H1 (cell line): ENCODE measurements around the gene GRID1. TPM values are rescaled to one million over a fixed set of nuclear protein-coding genes. Genes with fewer than 3 reads are reported as not detected.

Experiments used
- CTCF ChIA-PET: fragments of 300-600 bp; sonication (Branson Sonifier 250); formaldehyde crosslinking; loops from one replicate; lab custom pipeline; 2021; ENCODE audit not compliant: partially characterized antibody; lab: Charles Lee
- POLR2A ChIA-PET: fragments of 300-600 bp; sonication (Branson Sonifier 250); formaldehyde crosslinking; loops from one replicate; lab custom pipeline; 2021; ENCODE audit warnings: inconsistent platforms; ENCODE audit not compliant: partially characterized antibody; lab: Charles Lee
- DNase-seq, 2 experiments: peaks; one replicate each; pipeline versions ENCODE4 v3.0.0 to v3.0.0-alpha.2; 2010 to 2022; ENCODE audit warnings: low spot score in 2 of 2, low read depth in 1 of 2, mixed read lengths in 1 of 2
- FAIRE-seq: peaks from 2 replicates; lab custom pipeline; 2011; peaks lifted over from hg19 to GRCh38; lab: Jason Lieb, UNC
- H2AFZ ChIP-seq: 2 replicates; pipeline ENCODE4 v1.8.1; 2012; ENCODE audit warnings: low read length, inconsistent platforms
- H2AK5ac ChIP-seq: 2 replicates; pipeline ENCODE4 v1.6.1; 2013; ENCODE audit warnings: low read depth, low read length
- H2BK120ac ChIP-seq: replicated peaks from 2 replicates; pipeline ENCODE3; 2013; ENCODE audit warnings: low read depth, low read length, inconsistent platforms
- H2BK12ac ChIP-seq: 2 replicates; pipeline ENCODE4 v1.6.1; 2013; ENCODE audit warnings: low read depth, low read length
- H2BK15ac ChIP-seq: 2 replicates; pipeline ENCODE4 v1.6.1; 2013; ENCODE audit warnings: low read length
- H2BK20ac ChIP-seq: 2 replicates; pipeline ENCODE4 v1.6.1; 2013; ENCODE audit warnings: low read length
- H2BK5ac ChIP-seq: 2 replicates; pipeline ENCODE4 v1.6.1; 2013; ENCODE audit warnings: low read depth, low read length
- H3K14ac ChIP-seq: 2 replicates; pipeline ENCODE4 v1.6.1; 2013; ENCODE audit warnings: inconsistent platforms; ENCODE audit not compliant: insufficient read length
- H3K18ac ChIP-seq: 2 replicates; pipeline ENCODE4 v1.6.1; 2013; ENCODE audit warnings: low read length; ENCODE audit errors: extremely low read depth
- H3K23ac ChIP-seq: 2 replicates; pipeline ENCODE4 v1.6.1; 2013; ENCODE audit warnings: inconsistent platforms; ENCODE audit not compliant: insufficient read length
- H3K23me2 ChIP-seq: 2 replicates; pipeline ENCODE4 v1.6.1; 2013; ENCODE audit warnings: low read depth, low read length
- H3K27ac ChIP-seq: 2 replicates; pipeline ENCODE4 v1.6.1; 2011; ENCODE audit warnings: low read depth, low read length, inconsistent platforms
- H3K27me3 ChIP-seq, 4 experiments: replicated peaks in 1 of 4; 1 replicate in 1 of 4; 2 replicates in 3 of 4; pipeline versions ENCODE4 v1.6.1 to v1.8.1; 2011 to 2013; ENCODE audit warnings: low read length in 3 of 4, mild to moderate bottlenecking in 3 of 4, inconsistent platforms in 2 of 4, mixed read lengths in 2 of 4, moderate library complexity in 1 of 4; ENCODE audit not compliant: control insufficient read depth in 3 of 4, insufficient read depth in 3 of 4; ENCODE audit errors: extremely low read depth in 1 of 4
- H3K36me3 ChIP-seq, 4 experiments: 2 replicates each; pipeline versions ENCODE4 v1.6.1 to v1.8.1; 2011 to 2013; ENCODE audit warnings: mild to moderate bottlenecking in 4 of 4, low read length in 3 of 4, moderate library complexity in 2 of 4, control low read depth in 1 of 4, inconsistent platforms in 1 of 4; ENCODE audit not compliant: insufficient read depth in 4 of 4, control insufficient read depth in 2 of 4
- H3K4ac ChIP-seq: replicated peaks from 2 replicates; pipeline ENCODE3; 2013; ENCODE audit warnings: low read length, low read depth, mixed read lengths, inconsistent platforms; ENCODE audit not compliant: insufficient read length
- H3K4me1 ChIP-seq, 4 experiments: replicated peaks in 1 of 4; 1 replicate in 1 of 4; 2 replicates in 3 of 4; pipeline versions ENCODE4 v1.6.1 to v1.8.1; 2011 to 2013; ENCODE audit warnings: low read length in 3 of 4, inconsistent platforms in 2 of 4, mixed read lengths in 1 of 4; ENCODE audit not compliant: insufficient read depth in 4 of 4, control insufficient read depth in 3 of 4
- H3K4me2 ChIP-seq, 2 experiments: 2 replicates each; pipeline versions ENCODE4 v1.6.1 to v1.8.1; 2011 to 2013; ENCODE audit warnings: low read depth in 2 of 2, low read length in 2 of 2, control low read depth in 1 of 2, inconsistent platforms in 1 of 2, mild to moderate bottlenecking in 1 of 2; ENCODE audit not compliant: insufficient read depth in 1 of 2
- H3K4me3 ChIP-seq, 4 experiments: fragments of 200-600, 300-600 bp in 1 of 4; sonication (generic), shearing (Covaris generic), sonication (Bioruptor Twin) in 1 of 4; 2 replicates each; pipeline versions ENCODE4 v1.5.1 to v1.8.1; 2011 to 2016; ENCODE audit warnings: low read length in 4 of 4, low read depth in 3 of 4, control low read depth in 2 of 4, inconsistent platforms in 2 of 4, mild to moderate bottlenecking in 2 of 4, mixed read lengths in 1 of 4, moderate library complexity in 1 of 4; ENCODE audit not compliant: insufficient read depth in 2 of 4; ENCODE audit errors: extremely low read depth in 1 of 4
- H3K56ac ChIP-seq: replicated peaks from 2 replicates; pipeline ENCODE3; 2013; ENCODE audit warnings: low read depth, mild to moderate bottlenecking, mixed read lengths, low read length, inconsistent platforms; ENCODE audit not compliant: insufficient read length
- H3K79me1 ChIP-seq: 2 replicates; pipeline ENCODE4 v1.6.1; 2013; ENCODE audit warnings: low read depth, low read length, control low read depth
- H3K79me2 ChIP-seq, 2 experiments: 2 replicates each; pipeline versions ENCODE4 v1.6.1 to v1.8.1; 2012 to 2013; ENCODE audit warnings: low read length in 2 of 2, mild to moderate bottlenecking in 2 of 2, inconsistent platforms in 1 of 2; ENCODE audit not compliant: insufficient read depth in 2 of 2, control insufficient read depth in 1 of 2
- H3K9ac ChIP-seq, 4 experiments: replicated peaks in 1 of 4; 1 replicate in 1 of 4; 2 replicates in 3 of 4; pipeline versions ENCODE4 v1.6.1 to v1.8.1; 2011 to 2013; ENCODE audit warnings: low read depth in 3 of 4, low read length in 3 of 4, control low read depth in 2 of 4, mild to moderate bottlenecking in 2 of 4, moderate library complexity in 2 of 4, inconsistent platforms in 1 of 4; ENCODE audit errors: extremely low read depth in 1 of 4
- H3K9me3 ChIP-seq, 2 experiments: 2 replicates each; pipeline versions ENCODE4 v1.6.1 to v1.8.1; 2012 to 2013; ENCODE audit warnings: mild to moderate bottlenecking in 2 of 2, moderate library complexity in 2 of 2, control low read depth in 1 of 2, inconsistent platforms in 1 of 2, low read depth in 1 of 2, low read length in 1 of 2, mixed read lengths in 1 of 2; ENCODE audit not compliant: insufficient read depth in 2 of 2
- H4K20me1 ChIP-seq, 2 experiments: replicated peaks in 1 of 2; 2 replicates each; pipeline versions ENCODE3 to v1.8.1; 2011 to 2013; ENCODE audit warnings: inconsistent platforms in 2 of 2, low read length in 2 of 2, mild to moderate bottlenecking in 1 of 2; ENCODE audit not compliant: insufficient read depth in 2 of 2, control insufficient read depth in 1 of 2
- H4K5ac ChIP-seq: 2 replicates; pipeline ENCODE4 v1.6.1; 2013; ENCODE audit warnings: low read length, low read depth, mixed read lengths, inconsistent platforms; ENCODE audit not compliant: insufficient read length
- H4K8ac ChIP-seq: 2 replicates; pipeline ENCODE4 v1.8.0; 2013; ENCODE audit warnings: mild to moderate bottlenecking, moderate library complexity, low read length, inconsistent platforms; ENCODE audit not compliant: insufficient read depth; ENCODE audit errors: extremely low read depth
- H4K91ac ChIP-seq: replicated peaks from 2 replicates; pipeline ENCODE3; 2013; ENCODE audit warnings: low read length, mixed read lengths, inconsistent platforms; ENCODE audit not compliant: insufficient read length
- CBX8 ChIP-seq: fragments of 300-800, 300-1000 bp; sonication (generic); IDR thresholded peaks from 2 replicates; pipeline ENCODE4 v1.7.1; 2016; ENCODE audit warnings: low read depth, low read length, borderline replicate concordance
- CTCF ChIP-seq, 3 experiments: IDR thresholded peaks; 1 replicate in 2 of 3; 2 replicates in 1 of 3; pipeline versions ENCODE4 v1.5.1 to v1.6.1; 2011; ENCODE audit warnings: low read length in 3 of 3, mild to moderate bottlenecking in 3 of 3, inconsistent platforms in 2 of 3, low read depth in 1 of 3, moderate library complexity in 1 of 3; ENCODE audit not compliant: insufficient read depth in 1 of 3; ENCODE audit errors: control extremely low read depth in 1 of 3
- whole genome bisulfite sequencing, 2 experiments: shearing (Covaris generic) in 1 of 2; methylation state at CpG; one replicate each; pipeline versions ENCODE4 v1.1.6 to v1.1.7; 2013 to 2015; ENCODE audit warnings: low lambda C conversion rate in 2 of 2, mixed read lengths in 2 of 2, inconsistent platforms in 1 of 2, low coverage in 1 of 2, missing lambda C conversion rate in 1 of 2; ENCODE audit not compliant: insufficient replicate concordance in 2 of 2, insufficient coverage in 1 of 2, insufficient read length in 1 of 2; ENCODE audit errors: extremely low coverage in 1 of 2, missing lambda C conversion rate in 1 of 2; 5-methylcytosine and 5-hydroxymethylcytosine counted together
- polyA plus RNA-seq, 7 experiments: library from polyadenylated mRNA; depleted of rRNA in 3 of 7; stranded (reverse) in 5 of 7; unstranded in 2 of 7; fragments of >200 nt in 5 of 7; fragments of 200-250 nt in 2 of 7; gene quantifications; 1 replicate in 5 of 7; 2 replicates in 1 of 7; 4 replicates in 1 of 7; pipeline versions ENCODE4 v1.2.1 to v1.2.3, GENCODE V29; 2011 to 2013; ENCODE audit warnings: missing spikeins in 2 of 7, mixed read lengths in 2 of 7
- total RNA-seq: library from RNA; stranded (reverse); fragmentation: NEBNext Ultra II Directional; extraction: Animal tissue kit (Norgen Biotek cat#: 25700); gene quantifications from 2 replicates; pipeline ENCODE4 v1.2.1, GENCODE V29; 2021

The GRID1 gene
- total and polyA plus RNA-seq, 2 of the 8 experiments (the other 6 are each of a cell fraction or from before 2014, with no cell fraction given): 0.22 to 0.30 TPM

- TF ChIP-seq CTCF (IDR thresholded peaks at IDR 0.05; ENCODE audit: control extremely low read depth in 1 of 3, insufficient read depth in 1 of 3, low read depth in 1 of 3, low read length in 3 of 3) (peak in 1 of 3 experiments; percentile 12; a peak in 1 of 4 replicates), CBX8 (no peak)
- no peak overlapping the region for H2BK12ac ChIP-seq
- H3K9ac ChIP-seq: no peak overlapping the region
- H3K56ac ChIP-seq: no peak overlapping the region
- H2BK120ac ChIP-seq: no peak overlapping the region
- H2BK20ac ChIP-seq: no peak overlapping the region
- H4K91ac ChIP-seq: no peak overlapping the region
- H3K18ac ChIP-seq: no peak overlapping the region
- H4K20me1 ChIP-seq: no peaks in the 10 kb centered on the region
- no peaks in the 10 kb centered on the region for H3K79me2 ChIP-seq
- no peak overlapping the region for H3K14ac ChIP-seq
- H3K4me1 ChIP-seq: no peaks in the 10 kb centered on the region; a peak in 1 of 7 replicates
- H3K23ac ChIP-seq: no peak overlapping the region
- DNase-seq (no peak), FAIRE-seq (no peak)
- POLR2A ChIA-PET: no interaction called here
- H2BK5ac ChIP-seq: no peak overlapping the region
- H3K4me2 ChIP-seq: no peak overlapping the region
- WGBS, 2 experiments: 89% methylated on average over 3 of the region's 3 CpGs; no CpG with 5 or more reads in 1 of the 2 experiments
- CTCF ChIA-PET: interaction anchor here (0.7 to 1.2 kb wide), 6 partner anchors 14 to 719 kb away, joined by 3 to 4 read pairs (median 3); no protein-coding TSS in a partner anchor
- no peak overlapping the region for H2AFZ ChIP-seq
- no peaks in the 10 kb centered on the region for H3K36me3 ChIP-seq
- H3K27ac ChIP-seq: no peak overlapping the region
- H4K8ac ChIP-seq: no peak overlapping the region
- H3K79me1 ChIP-seq: no peaks in the 10 kb centered on the region
- no peak overlapping the region for H2AK5ac ChIP-seq
- H4K5ac ChIP-seq: no peak overlapping the region
- H3K4me3 ChIP-seq: no peak overlapping the region
- H3K9me3 ChIP-seq: no peaks in the 10 kb centered on the region
- no peak overlapping the region for H2BK15ac ChIP-seq
- no peaks in the 10 kb centered on the region for H3K27me3 ChIP-seq
- H3K4ac ChIP-seq: no peak overlapping the region
- H3K23me2 ChIP-seq: peaks cover 4% of the 10 kb centered on the region; the same call in 1 of the 2 replicates
These were observed 139.8 kb downstream of the GRID1 start for GRCh38 chr10:86226781-86227201.
